Type B pancreatic cell (in vitro differentiated cells): ENCODE results near the gene SMIM38. TPM values are rescaled to one million over a fixed set of nuclear protein-coding genes. Genes with fewer than 3 reads are reported as not detected.

Experiments used
- DNase-seq: peaks from one replicate; pipeline ENCODE4 v3.0.0; 2021; ENCODE audit warnings: mixed read lengths; ENCODE audit not compliant: unreplicated experiment; ENCODE audit errors: extremely low spot score
- H3K27ac Mint-ChIP-seq: 2 replicates; pipeline ENCODE4 v1.8.0; 2021; ENCODE audit warnings: mild to moderate bottlenecking, mixed read lengths
- H3K27me3 Mint-ChIP-seq: 2 replicates; pipeline ENCODE4 v1.8.0; 2021; ENCODE audit warnings: mixed read lengths
- H3K36me3 Mint-ChIP-seq: 2 replicates; pipeline ENCODE4 v1.8.0; 2021; ENCODE audit warnings: mixed read lengths
- H3K4me1 Mint-ChIP-seq: one replicate; pipeline ENCODE4 v1.8.0; 2021; ENCODE audit warnings: mixed read lengths; ENCODE audit not compliant: unreplicated experiment
- H3K4me3 Mint-ChIP-seq: 2 replicates; pipeline ENCODE4 v1.8.0; 2021; ENCODE audit warnings: mild to moderate bottlenecking, mixed read lengths
- H3K9me3 Mint-ChIP-seq: 2 replicates; pipeline ENCODE4 v1.8.0; 2021; ENCODE audit warnings: mixed read lengths
- long read RNA-seq: library from polyadenylated mRNA; unstranded; transcript quantifications from one replicate; pipeline ENCODE4 v2.0.0, GENCODE V29; 2020
- total RNA-seq: library from RNA; stranded (reverse); gene quantifications from 2 replicates; pipeline ENCODE4 v1.2.1, GENCODE V29; 2021; ENCODE audit warnings: low replicate concordance
- TF ChIP-seq, protein P1 (sequence below): fragments of 200-600 bp; sonication (generic); conservative IDR thresholded peaks from 2 replicates; pipeline ENCODE4 v1.5.0; 2021; ENCODE audit warnings: antibody characterized with exemption, mild to moderate bottlenecking

Gene SMIM38
- total RNA-seq, result 0.52 and 5.3 TPM in 2 replicates
- long read RNA-seq, result 0 reads

DNA sequence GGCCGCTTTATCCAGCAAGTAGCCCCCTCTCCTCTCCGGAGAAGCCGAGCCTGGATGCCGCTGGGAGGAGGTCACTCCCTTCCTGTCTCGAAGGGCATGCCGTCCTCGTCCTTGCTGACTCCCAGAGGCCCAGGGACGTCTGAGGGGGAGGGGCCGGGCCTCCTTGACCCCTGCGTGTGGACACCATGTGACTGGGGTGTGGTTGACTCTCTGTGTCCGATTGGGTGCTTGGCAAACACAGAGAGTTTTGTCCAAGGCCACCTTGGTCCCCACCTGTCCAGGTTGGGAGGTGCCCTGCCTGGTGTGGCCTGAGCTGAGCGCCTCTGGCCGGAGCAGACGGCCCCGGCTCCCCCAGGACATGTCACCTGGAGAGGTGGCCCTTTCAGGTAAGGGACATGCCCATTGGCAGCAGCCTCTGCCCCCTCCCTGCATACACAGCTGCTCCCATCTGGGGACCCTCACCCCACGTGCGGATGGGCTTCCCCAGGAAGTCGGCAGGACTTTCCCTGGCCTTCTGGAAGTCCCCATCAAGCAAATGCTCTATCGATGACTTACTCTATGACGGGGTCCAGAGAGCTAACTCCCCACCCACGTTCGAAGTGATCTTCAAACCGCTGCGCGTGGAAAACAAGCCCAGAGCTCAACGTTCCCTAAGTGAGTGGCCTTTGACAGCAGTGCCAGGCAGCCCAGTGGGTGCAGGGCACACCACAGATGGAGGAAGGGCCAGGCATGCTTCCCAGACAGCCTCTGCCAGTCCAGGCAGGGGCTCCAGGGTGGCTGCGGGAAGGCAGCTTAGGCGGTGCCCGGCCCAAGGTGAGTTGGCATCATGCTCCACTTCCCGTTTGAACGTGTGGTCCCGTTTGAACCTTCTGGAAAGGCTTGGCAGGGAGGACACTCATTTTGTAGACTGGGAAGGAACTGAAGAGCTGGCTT, at the start of gene SMIM38:
Gene SMIM38 (plus strand): TSS at position 634 of the 933 bp plus-strand sequence. CDS start 1,912 bp downstream, outside the sequence.
- H3K27ac Mint-ChIP-seq, result no peak within 1 kb of the TSS
- DNase-seq, result no peak
- H3K4me3 Mint-ChIP-seq, result peak within 1 kb of the TSS; percentile 39
- TF ChIP-seq, protein P1, sequence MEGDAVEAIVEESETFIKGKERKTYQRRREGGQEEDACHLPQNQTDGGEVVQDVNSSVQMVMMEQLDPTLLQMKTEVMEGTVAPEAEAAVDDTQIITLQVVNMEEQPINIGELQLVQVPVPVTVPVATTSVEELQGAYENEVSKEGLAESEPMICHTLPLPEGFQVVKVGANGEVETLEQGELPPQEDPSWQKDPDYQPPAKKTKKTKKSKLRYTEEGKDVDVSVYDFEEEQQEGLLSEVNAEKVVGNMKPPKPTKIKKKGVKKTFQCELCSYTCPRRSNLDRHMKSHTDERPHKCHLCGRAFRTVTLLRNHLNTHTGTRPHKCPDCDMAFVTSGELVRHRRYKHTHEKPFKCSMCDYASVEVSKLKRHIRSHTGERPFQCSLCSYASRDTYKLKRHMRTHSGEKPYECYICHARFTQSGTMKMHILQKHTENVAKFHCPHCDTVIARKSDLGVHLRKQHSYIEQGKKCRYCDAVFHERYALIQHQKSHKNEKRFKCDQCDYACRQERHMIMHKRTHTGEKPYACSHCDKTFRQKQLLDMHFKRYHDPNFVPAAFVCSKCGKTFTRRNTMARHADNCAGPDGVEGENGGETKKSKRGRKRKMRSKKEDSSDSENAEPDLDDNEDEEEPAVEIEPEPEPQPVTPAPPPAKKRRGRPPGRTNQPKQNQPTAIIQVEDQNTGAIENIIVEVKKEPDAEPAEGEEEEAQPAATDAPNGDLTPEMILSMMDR, result no peak
- no peaks in the 10 kb centered on the region for H3K9me3 Mint-ChIP-seq
- H3K36me3 Mint-ChIP-seq, result no peaks in the 10 kb centered on the region
- H3K27me3 Mint-ChIP-seq, result peaks cover 16% of the 10 kb centered on the region
- peaks cover 27% of the 10 kb centered on the region for H3K4me1 Mint-ChIP-seq

DNA sequence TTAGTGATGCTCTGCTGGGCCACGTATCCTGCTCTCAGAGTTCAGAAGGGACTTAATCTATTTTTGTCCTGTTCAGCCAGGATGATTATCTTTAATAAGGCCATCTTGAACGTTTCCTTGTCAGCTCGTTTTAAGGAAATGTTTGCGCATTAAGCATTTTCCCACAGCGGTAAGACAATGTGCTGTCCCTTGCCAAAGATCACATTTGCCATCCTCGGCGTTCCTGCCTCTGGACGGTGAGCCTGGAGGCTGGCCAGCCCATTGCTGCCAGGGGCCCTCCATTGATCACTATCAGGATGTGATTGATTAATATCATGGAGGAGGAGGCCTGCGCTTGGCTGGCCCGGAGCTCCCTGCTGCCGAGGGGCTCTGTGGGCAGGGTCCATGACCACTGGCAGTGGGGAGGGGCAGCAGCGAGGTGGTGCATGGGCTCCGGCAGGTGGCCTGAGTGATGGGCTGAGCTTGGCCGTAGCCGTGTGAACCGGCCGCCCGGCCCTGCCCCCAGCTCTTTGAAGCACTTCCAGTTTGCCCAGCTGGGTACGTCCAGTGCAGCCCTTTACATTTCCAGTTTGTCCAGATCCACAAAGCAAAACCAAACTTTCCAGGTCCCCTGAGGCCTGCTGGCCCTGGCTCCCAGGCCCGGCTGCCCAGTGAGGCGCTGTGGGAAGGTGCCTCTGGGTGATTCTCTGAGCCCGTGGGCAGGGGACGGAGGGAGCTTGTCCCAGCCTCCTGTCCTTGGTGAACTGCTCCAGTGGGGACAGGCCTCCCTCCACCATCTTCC, 49.5 kb upstream of the SMIM38 start:
- H3K4me1 Mint-ChIP-seq, result peaks cover 23% of the 10 kb centered on the region
- no peak overlapping the region for H3K4me3 Mint-ChIP-seq
- no peaks in the 10 kb centered on the region for H3K36me3 Mint-ChIP-seq
- H3K9me3 Mint-ChIP-seq, result peaks cover 5% of the 10 kb centered on the region
- TF ChIP-seq, protein P1, result no peak
- DNase-seq, result no peak
- H3K27me3 Mint-ChIP-seq, result peaks cover 3% of the 10 kb centered on the region
- H3K27ac Mint-ChIP-seq, result peak overlapping the region; percentile 64

DNA sequence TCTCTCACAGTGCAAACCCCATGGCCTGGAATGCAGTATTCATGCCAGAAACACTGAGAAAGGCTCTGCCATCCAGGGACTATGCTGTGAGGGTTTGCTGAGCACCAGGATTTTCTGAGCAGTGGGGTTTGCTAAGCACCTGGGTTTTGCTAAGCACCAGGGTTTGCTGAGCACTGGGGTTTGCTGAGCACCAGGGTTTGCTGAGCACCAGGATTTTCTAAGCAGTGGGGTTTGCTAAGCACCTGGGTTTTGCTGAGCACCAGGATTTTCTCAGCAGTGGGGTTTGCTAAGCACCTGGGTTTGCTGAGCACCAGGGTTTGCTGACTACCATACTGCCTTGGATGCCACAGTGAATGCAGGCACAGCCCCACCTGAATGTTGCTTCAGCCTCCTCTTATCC, 48.3 kb upstream of the SMIM38 start:
- Mint-ChIP-seq H3K36me3 (no peaks in the 10 kb centered on the region), H3K9me3 (peaks cover 5% of the 10 kb centered on the region), H3K27me3 (peaks cover 6% of the 10 kb centered on the region), H3K27ac (no peak overlapping the region), H3K4me1 (peaks cover 19% of the 10 kb centered on the region), H3K4me3 (no peak overlapping the region)
- TF ChIP-seq, protein P1, result no peak
- DNase-seq, result no peak

DNA sequence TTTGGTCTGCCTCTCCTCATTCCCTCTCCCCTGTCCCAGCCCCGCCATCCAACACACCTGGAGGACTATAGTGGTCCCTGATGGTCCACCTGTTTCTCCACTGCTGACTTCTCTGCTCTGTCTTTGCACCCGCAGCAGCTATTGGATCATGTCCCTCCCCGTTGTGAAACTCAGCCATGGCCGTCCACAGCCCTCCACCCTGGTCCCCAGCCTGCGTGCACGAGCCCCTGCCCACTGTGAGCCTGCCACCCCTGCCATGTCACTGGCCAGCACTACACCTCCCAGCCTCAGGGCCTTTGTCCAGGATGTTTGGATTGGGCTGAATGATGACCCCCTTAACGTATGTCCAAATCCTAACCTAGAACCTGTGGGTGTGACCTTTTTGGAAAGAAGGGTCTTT, 47.7 kb upstream of the SMIM38 start:
- TF ChIP-seq, protein P1, result no peak
- no peaks in the 10 kb centered on the region for H3K36me3 Mint-ChIP-seq
- H3K4me3 Mint-ChIP-seq, result no peak overlapping the region
- H3K27ac Mint-ChIP-seq, result no peak overlapping the region
- peaks cover 13% of the 10 kb centered on the region for H3K4me1 Mint-ChIP-seq
- H3K27me3 Mint-ChIP-seq, result peaks cover 3% of the 10 kb centered on the region
- DNase-seq, result no peak
- H3K9me3 Mint-ChIP-seq, result peaks cover 5% of the 10 kb centered on the region

DNA sequence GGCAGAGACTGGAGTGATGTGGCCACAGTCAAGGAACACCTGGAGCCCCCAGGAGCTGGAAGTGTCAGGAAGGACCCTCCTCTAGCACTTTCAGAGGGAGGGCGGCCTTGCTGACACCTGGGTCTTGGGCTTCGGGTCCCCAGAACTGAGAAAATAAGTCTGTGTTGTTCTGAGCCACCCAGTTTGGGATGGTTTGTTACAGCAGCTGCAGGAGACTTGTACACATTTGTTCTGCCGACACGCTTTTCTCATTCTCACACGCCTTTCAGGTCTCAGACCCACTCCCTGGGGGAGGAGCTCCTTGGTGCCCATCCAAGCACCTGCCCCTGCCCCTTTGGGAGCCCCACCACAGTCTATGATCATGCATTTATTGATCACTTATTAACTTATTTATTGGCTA, 47.2 kb upstream of the SMIM38 start:
- no peak for DNase-seq
- Mint-ChIP-seq H3K27me3 (peaks cover 3% of the 10 kb centered on the region), H3K9me3 (peaks cover 5% of the 10 kb centered on the region), H3K36me3 (no peaks in the 10 kb centered on the region), H3K4me3 (no peak overlapping the region), H3K27ac (no peak overlapping the region), H3K4me1 (peaks cover 10% of the 10 kb centered on the region)
- TF ChIP-seq, protein P1, result no peak
